Activated CD4-positive, alpha-beta memory T cell treated with anti-CD3 and anti-CD28 coated beads, Interleukin-2, amount 10 ng/mL, durations not matched to agents 7 days and 5 days (primary cell): ENCODE measurements around the gene RIN3. TPM values are rescaled to one million over a fixed set of nuclear protein-coding genes. Genes with fewer than 3 reads are reported as not detected.
"Not testable (repeated sequence)": the region's sequence is repeated elsewhere in the genome, so short reads cannot be mapped to it uniquely, and the experiment has no call there.

Experiments
- CTCF ChIA-PET: fragments of 350-600 bp; sonication (Branson Sonifier 250); formaldehyde crosslinking; loops from one replicate; lab custom pipeline; 2021; ENCODE audit warnings: antibody characterized with exemption, inconsistent platforms; lab: Charles Lee
- POLR2A ChIA-PET: fragments of 350-600 bp; sonication (Branson Sonifier 250); formaldehyde crosslinking; loops from one replicate; lab custom pipeline; 2021; ENCODE audit warnings: antibody characterized with exemption; lab: Charles Lee
- DNase-seq: peaks from one replicate; pipeline ENCODE4 v3.0.0-alpha.2; 2020
- H3K27ac Mint-ChIP-seq: one replicate; pipeline ENCODE4 v1.8.0; 2021; ENCODE audit warnings: mild to moderate bottlenecking, mixed read lengths
- H3K27me3 Mint-ChIP-seq: one replicate; pipeline ENCODE4 v1.8.0; 2021; ENCODE audit warnings: mixed read lengths
- H3K36me3 Mint-ChIP-seq: one replicate; pipeline ENCODE4 v1.8.0; 2021; ENCODE audit warnings: low read depth, mixed read lengths
- H3K4me1 Mint-ChIP-seq: one replicate; pipeline ENCODE4 v1.8.0; 2021; ENCODE audit warnings: mixed read lengths
- H3K4me3 Mint-ChIP-seq: one replicate; pipeline ENCODE4 v1.8.0; 2021; ENCODE audit warnings: mild to moderate bottlenecking, mixed read lengths
- H3K9me3 Mint-ChIP-seq: one replicate; pipeline ENCODE4 v1.8.0; 2021; ENCODE audit warnings: mixed read lengths
- total RNA-seq, 2 experiments: library from RNA; stranded (reverse); gene quantifications; one replicate each; pipeline ENCODE4 v1.2.3, GENCODE V29; 2021

RIN3 gene
- total RNA-seq, 2 experiments from 2014 or later, result 29.3 to 31.5 TPM

GRCh38 chr14:92632546-92633273 lies 119.1 kb downstream of the RIN3 start:
- ChIA-PET CTCF (interaction anchor here (1.1 kb wide), 1 partner anchor 9 kb away, joined by 3 read pairs; no protein-coding TSS in a partner anchor), POLR2A (interaction anchor here (0.8 kb wide), 1 partner anchor 17 kb away, joined by 3 read pairs; no protein-coding TSS in a partner anchor)
- H3K27ac Mint-ChIP-seq, result no peak overlapping the region
- peaks cover 8% of the 10 kb centered on the region for H3K36me3 Mint-ChIP-seq
- H3K4me3 Mint-ChIP-seq, result no peak overlapping the region
- peaks cover 11% of the 10 kb centered on the region for H3K9me3 Mint-ChIP-seq
- no peak for DNase-seq
- peaks cover 10% of the 10 kb centered on the region for H3K4me1 Mint-ChIP-seq
- H3K27me3 Mint-ChIP-seq, result no peaks in the 10 kb centered on the region

GRCh38 chr14:92633274-92633616 lies 119.7 kb downstream of the RIN3 start:
- H3K27ac Mint-ChIP-seq, result no peak overlapping the region
- CTCF ChIA-PET, result interaction anchor here (0.8 to 1.1 kb wide), 2 partner anchors 10 to 20 kb away, joined by 3 to 4 read pairs; no protein-coding TSS in a partner anchor
- POLR2A ChIA-PET, result interaction anchor here (1.0 kb wide), 1 partner anchor 18 kb away, joined by 3 read pairs; no protein-coding TSS in a partner anchor

GRCh38 chr14:92633724-92634123 lies 120.1 kb downstream of the RIN3 start:
- Mint-ChIP-seq H3K4me3 (no peak overlapping the region), H3K9me3 (peaks cover 6% of the 10 kb centered on the region), H3K27me3 (no peaks in the 10 kb centered on the region), H3K36me3 (peaks cover 4% of the 10 kb centered on the region), H3K27ac (no peak overlapping the region), H3K4me1 (peaks cover 10% of the 10 kb centered on the region)
- ChIA-PET CTCF (interaction anchor here (0.8 to 1.1 kb wide), 3 partner anchors 10 to 39 kb away, joined by 3 to 4 read pairs (median 4); no protein-coding TSS in a partner anchor), POLR2A (interaction anchor here (1.0 kb wide), 1 partner anchor 18 kb away, joined by 3 read pairs; no protein-coding TSS in a partner anchor)
- DNase-seq, result no peak

More at GRCh38 chr14:92633274-92633616, 119.7 kb downstream of the RIN3 start:
- H3K36me3 Mint-ChIP-seq, result peaks cover 4% of the 10 kb centered on the region
- no peak for DNase-seq
- H3K4me3 Mint-ChIP-seq, result no peak overlapping the region
- no peaks in the 10 kb centered on the region for H3K27me3 Mint-ChIP-seq
- H3K4me1 Mint-ChIP-seq, result peaks cover 10% of the 10 kb centered on the region
- peaks cover 6% of the 10 kb centered on the region for H3K9me3 Mint-ChIP-seq

GRCh38 chr14:92635031-92635430 lies 121.5 kb downstream of the RIN3 start:
- no peak for DNase-seq
- ChIA-PET POLR2A (interaction anchor here (1.2 kb wide), 1 partner anchor 12 kb away, joined by 5 read pairs; no protein-coding TSS in a partner anchor), CTCF (interaction anchor here (2.1 kb wide), 1 partner anchor 21 kb away, joined by 5 read pairs; no protein-coding TSS in a partner anchor)
- no peak overlapping the region for H3K27ac Mint-ChIP-seq
- no peaks in the 10 kb centered on the region for H3K27me3 Mint-ChIP-seq
- H3K36me3 Mint-ChIP-seq, result no peaks in the 10 kb centered on the region
- peaks cover 10% of the 10 kb centered on the region for H3K4me1 Mint-ChIP-seq
- no peak overlapping the region for H3K4me3 Mint-ChIP-seq
- no peaks in the 10 kb centered on the region for H3K9me3 Mint-ChIP-seq

GRCh38 chr14:92635896-92636295 lies 122.3 kb downstream of the RIN3 start:
- Mint-ChIP-seq H3K4me3 (no peak overlapping the region), H3K27me3 (no peaks in the 10 kb centered on the region), H3K36me3 (no peaks in the 10 kb centered on the region), H3K27ac (no peak overlapping the region), H3K9me3 (no peaks in the 10 kb centered on the region), H3K4me1 (peaks cover 10% of the 10 kb centered on the region)
- POLR2A ChIA-PET, result interaction anchor here (1.2 kb wide), 1 partner anchor 20 kb away, joined by 4 read pairs; no protein-coding TSS in a partner anchor
- CTCF ChIA-PET, result interaction anchor here (0.9 to 2.1 kb wide), 2 partner anchors 22 to 46 kb away, joined by 3 to 5 read pairs; no protein-coding TSS in a partner anchor
- DNase-seq, result no peak

GRCh38 chr14:92637228-92637627 lies 123.6 kb downstream of the RIN3 start:
- H3K4me1 Mint-ChIP-seq, result peaks cover 10% of the 10 kb centered on the region
- no peak overlapping the region for H3K4me3 Mint-ChIP-seq
- no peak for DNase-seq
- H3K9me3 Mint-ChIP-seq, result no peaks in the 10 kb centered on the region
- no peak overlapping the region for H3K27ac Mint-ChIP-seq
- POLR2A ChIA-PET, result interaction anchor here (1.4 kb wide), 1 partner anchor 22 kb away, joined by 4 read pairs; no protein-coding TSS in a partner anchor
- H3K36me3 Mint-ChIP-seq, result no peaks in the 10 kb centered on the region
- H3K27me3 Mint-ChIP-seq, result no peaks in the 10 kb centered on the region
- CTCF ChIA-PET, result no interaction called here

GRCh38 chr14:92637864-92638263 lies 124.3 kb downstream of the RIN3 start:
- DNase-seq, result no peak
- no peak overlapping the region for H3K27ac Mint-ChIP-seq
- H3K9me3 Mint-ChIP-seq, result no peaks in the 10 kb centered on the region
- H3K36me3 Mint-ChIP-seq, result no peaks in the 10 kb centered on the region
- H3K4me3 Mint-ChIP-seq, result no peak overlapping the region
- no peaks in the 10 kb centered on the region for H3K27me3 Mint-ChIP-seq
- POLR2A ChIA-PET, result interaction anchor here (1.4 kb wide), 1 partner anchor 22 kb away, joined by 4 read pairs; no protein-coding TSS in a partner anchor
- peaks cover 6% of the 10 kb centered on the region for H3K4me1 Mint-ChIP-seq
- CTCF ChIA-PET, result no interaction called here

- H3K27me3 Mint-ChIP-seq, result no peaks in the 10 kb centered on the region
- POLR2A ChIA-PET, result interaction anchor here (1.4 kb wide), 1 partner anchor 23 kb away, joined by 4 read pairs; no protein-coding TSS in a partner anchor
- no peak overlapping the region for H3K27ac Mint-ChIP-seq
- H3K36me3 Mint-ChIP-seq, result no peaks in the 10 kb centered on the region
- CTCF ChIA-PET, result no interaction called here
- no peak for DNase-seq
- H3K4me1 Mint-ChIP-seq, result peaks cover 2% of the 10 kb centered on the region
- no peaks in the 10 kb centered on the region for H3K9me3 Mint-ChIP-seq
- H3K4me3 Mint-ChIP-seq, result no peak overlapping the region
Measured at GRCh38 chr14:92638266-92638665, 124.7 kb downstream of the RIN3 start.

GRCh38 chr14:92638904-92639303 lies 125.3 kb downstream of the RIN3 start:
- DNase-seq, result no peak
- Mint-ChIP-seq H3K36me3 (no peaks in the 10 kb centered on the region), H3K27ac (no peak overlapping the region), H3K4me3 (no peak overlapping the region), H3K27me3 (no peaks in the 10 kb centered on the region), H3K4me1 (no peaks in the 10 kb centered on the region), H3K9me3 (no peaks in the 10 kb centered on the region)
- ChIA-PET CTCF (no interaction called here), POLR2A (no interaction called here)

- not testable (repeated sequence) for H3K27me3 Mint-ChIP-seq, H3K36me3 Mint-ChIP-seq, H3K4me1 Mint-ChIP-seq
Measured at GRCh38 chr14:92639472-92640117, 126.0 kb downstream of the RIN3 start.

GRCh38 chr14:92641306-92641705 lies 127.7 kb downstream of the RIN3 start:
- peaks cover 13% of the 10 kb centered on the region for H3K36me3 Mint-ChIP-seq
- DNase-seq, result no peak
- H3K4me3 Mint-ChIP-seq, result no peak overlapping the region
- POLR2A ChIA-PET, result no interaction called here
- H3K4me1 Mint-ChIP-seq, result peaks cover 12% of the 10 kb centered on the region
- H3K27me3 Mint-ChIP-seq, result no peaks in the 10 kb centered on the region
- no peak overlapping the region for H3K27ac Mint-ChIP-seq
- H3K9me3 Mint-ChIP-seq, result peaks cover 9% of the 10 kb centered on the region
- CTCF ChIA-PET, result no interaction called here

More at GRCh38 chr14:92639472-92640117, 126.0 kb downstream of the RIN3 start:
- POLR2A ChIA-PET, CTCF ChIA-PET, DNase-seq, H3K27ac Mint-ChIP-seq, H3K9me3 Mint-ChIP-seq, H3K4me3 Mint-ChIP-seq: not testable (repeated sequence)

- Mint-ChIP-seq H3K4me1 (peaks cover 39% of the 10 kb centered on the region), H3K4me3 (no peak overlapping the region), H3K27ac (no peak overlapping the region), H3K36me3 (peaks cover 16% of the 10 kb centered on the region), H3K9me3 (peaks cover 9% of the 10 kb centered on the region), H3K27me3 (no peaks in the 10 kb centered on the region)
- POLR2A ChIA-PET, result interaction anchor here (1.5 kb wide), 1 partner anchor 9 kb away, joined by 5 read pairs; no protein-coding TSS in a partner anchor
- CTCF ChIA-PET, result no interaction called here
- DNase-seq, result no peak
Measured at GRCh38 chr14:92644171-92644969, 130.8 kb downstream of the RIN3 start.
